Liver (tissue), 9 donors: ENCODE measurements around the gene AWAT2. TPM values are rescaled to one million over a fixed set of nuclear protein-coding genes. Genes with fewer than 3 reads are reported as not detected.

ENCODE experiments used
- DNase-seq: peaks from one replicate; pipeline ENCODE4 v3.0.0-alpha.2; 2017; ENCODE audit warnings: low spot score
- H3K27ac ChIP-seq, 2 donors: one replicate each; pipeline ENCODE4 v1.7.0; 2013; ENCODE audit warnings: inconsistent platforms in 2 of 2, low read length in 2 of 2, control low read depth in 1 of 2, low read depth in 1 of 2, mild to moderate bottlenecking in 1 of 2
- H3K27me3 ChIP-seq, 4 donors: one replicate each; pipeline versions ENCODE4 v1.6.1 to v1.7.0; 2013; ENCODE audit warnings: low read length in 3 of 4, inconsistent platforms in 1 of 4, mild to moderate bottlenecking in 1 of 4, moderate library complexity in 1 of 4; ENCODE audit not compliant: control insufficient read depth in 4 of 4, insufficient read depth in 4 of 4
- H3K36me3 ChIP-seq, 4 donors: one replicate each; pipeline versions ENCODE4 v1.6.1 to v1.7.0; 2013; ENCODE audit warnings: low read length in 3 of 4, mild to moderate bottlenecking in 3 of 4, low read depth in 1 of 4, moderate library complexity in 1 of 4; ENCODE audit not compliant: control insufficient read depth in 4 of 4, insufficient read depth in 3 of 4
- H3K4me1 ChIP-seq, 4 donors: one replicate each; pipeline versions ENCODE4 v1.6.1 to v1.7.0; 2013; ENCODE audit warnings: low read length in 3 of 4, mild to moderate bottlenecking in 3 of 4, moderate library complexity in 1 of 4; ENCODE audit not compliant: control insufficient read depth in 4 of 4, insufficient read depth in 4 of 4
- H3K4me3 ChIP-seq, 3 donors: one replicate each; pipeline versions ENCODE4 v1.6.1 to v1.7.0; 2013; ENCODE audit warnings: low read length in 3 of 3, control low read depth in 1 of 3, low read depth in 1 of 3, mild to moderate bottlenecking in 1 of 3
- H3K9ac ChIP-seq, 2 donors: one replicate each; pipeline ENCODE4 v1.7.0; 2013; ENCODE audit warnings: low read length in 2 of 2, mild to moderate bottlenecking in 2 of 2, moderate library complexity in 2 of 2, control low read depth in 1 of 2, low read depth in 1 of 2
- H3K9me3 ChIP-seq, 4 donors: one replicate each; pipeline versions ENCODE4 v1.6.1 to v1.7.0; 2013; ENCODE audit warnings: low read length in 3 of 4; ENCODE audit not compliant: control insufficient read depth in 4 of 4
- EGR1 ChIP-seq, 2 donors: IDR thresholded peaks; 2 replicates each; pipeline ENCODE4 v1.6.1; 2016 to 2018; ENCODE audit warnings: antibody characterized with exemption in 2 of 2, low read depth in 2 of 2
- FOXA1 ChIP-seq: IDR thresholded peaks from 2 replicates; pipeline ENCODE4 v1.6.1; 2016; ENCODE audit warnings: antibody characterized with exemption
- FOXA2 ChIP-seq: IDR thresholded peaks from 2 replicates; pipeline ENCODE4 v1.6.1; 2016; ENCODE audit warnings: antibody characterized with exemption
- HNF4A ChIP-seq, 2 donors: conservative IDR thresholded peaks; 2 replicates each; pipeline ENCODE4 v1.6.1; 2016; ENCODE audit warnings: antibody characterized with exemption in 2 of 2, mild to moderate bottlenecking in 2 of 2
- MAX ChIP-seq: IDR thresholded peaks from 2 replicates; pipeline ENCODE4 v1.6.1; 2016; ENCODE audit warnings: antibody characterized with exemption
- NR2F2 ChIP-seq: IDR thresholded peaks from 2 replicates; pipeline ENCODE4 v1.6.1; 2016; ENCODE audit warnings: antibody characterized with exemption
- REST ChIP-seq: IDR thresholded peaks from 2 replicates; pipeline ENCODE4 v1.6.1; 2016; ENCODE audit warnings: antibody characterized with exemption, mild to moderate bottlenecking
- SP1 ChIP-seq: IDR thresholded peaks from 2 replicates; pipeline ENCODE4 v1.6.1; 2018; ENCODE audit warnings: antibody characterized with exemption, mild to moderate bottlenecking
- YY1 ChIP-seq: IDR thresholded peaks from 2 replicates; pipeline ENCODE4 v1.6.1; 2016; ENCODE audit warnings: antibody characterized with exemption, mild to moderate bottlenecking
- WGBS: extraction: QIAGEN DNeasy Blood & Tissue Kit; methylation state at CpG from one replicate; pipeline ENCODE4 v1.1.7; 2013; 5-methylcytosine and 5-hydroxymethylcytosine counted together
- polyA plus RNA-seq, 2 donors: library from polyadenylated mRNA; stranded (reverse) in 1 of 2; unstranded in 1 of 2; fragments of 200-250 nt in 1 of 2; fragments of >200 nt in 1 of 2; fragmentation: Nextera tagmentation in 1 of 2; extraction: Ambion mirVana in 1 of 2; gene quantifications; one replicate each; pipeline versions ENCODE4 v1.2.1 to v1.2.3, GENCODE V29; 2013 to 2015
- total RNA-seq, 2 donors: library from RNA; depleted of rRNA; stranded (reverse); fragments of >200 nt; gene quantifications; one replicate each; pipeline ENCODE4 v1.2.3, GENCODE V29; 2014
- donor health status: healthy.
- donor health status: healthy.
- donor health status: healthy.
- donor health status: healthy.
- donor health status: healthy.

The AWAT2 gene
- total and polyA plus RNA-seq, 4 donors, result not detected

GRCh38 chrX:70087857-70088630 is 38.3 kb upstream of the AWAT2 start:
- H3K4me1 ChIP-seq, result no peaks in the 10 kb centered on the region
- no peak for TF ChIP-seq FOXA2
- TF ChIP-seq SP1, result no peak
- H3K27ac ChIP-seq, result no peak overlapping the region
- DNase-seq, result no peak
- H3K4me3 ChIP-seq, result no peak overlapping the region
- no peaks in the 10 kb centered on the region for H3K27me3 ChIP-seq
- H3K36me3 ChIP-seq, result no peaks in the 10 kb centered on the region
- H3K9me3 ChIP-seq, result no peaks in the 10 kb centered on the region
- 77% methylated on average over 11 of the region's 11 CpGs for WGBS
- no peak overlapping the region for H3K9ac ChIP-seq

DNA sequence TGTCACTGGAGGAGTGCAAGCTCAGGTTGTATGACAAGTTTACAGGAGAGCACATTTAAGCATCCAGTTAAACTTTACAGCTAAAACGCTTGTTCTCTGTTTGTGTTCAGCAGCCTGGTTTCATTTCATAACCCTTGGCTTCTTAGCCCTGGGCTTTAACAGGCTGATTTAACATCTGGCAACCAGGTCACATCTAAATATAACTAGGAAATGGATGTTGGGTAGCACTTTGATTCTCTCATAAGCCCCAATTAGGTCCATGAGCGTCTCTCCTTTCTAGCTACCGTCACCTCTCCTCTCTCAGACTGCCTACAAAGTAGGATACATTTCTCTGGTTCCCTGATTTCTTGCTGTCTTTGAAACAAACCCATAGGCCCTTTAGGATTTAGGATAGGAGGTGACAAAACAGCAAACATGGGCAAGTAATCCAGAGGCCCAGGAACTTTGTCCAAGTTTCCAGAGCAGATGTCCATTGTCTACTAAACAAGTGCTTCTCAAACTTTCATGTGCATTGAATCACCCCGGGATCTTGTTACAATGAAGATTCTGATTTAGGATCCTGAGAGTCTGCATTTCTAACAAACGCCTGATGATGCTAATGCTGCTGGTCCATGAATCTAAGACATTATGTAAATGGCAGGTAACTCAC is 35.0 kb upstream of the AWAT2 start:
- Histone ChIP-seq H3K4me3 (no peak overlapping the region), H3K27ac (no peak overlapping the region), H3K9ac (no peak overlapping the region), H3K36me3 (no peaks in the 10 kb centered on the region), H3K4me1 (no peaks in the 10 kb centered on the region), H3K9me3 (no peaks in the 10 kb centered on the region), H3K27me3 (no peaks in the 10 kb centered on the region)
- 83% methylated on average over 5 of the region's 5 CpGs for WGBS
- no peak for DNase-seq
- TF ChIP-seq EGR1 (IDR thresholded peaks at IDR 0.05; ENCODE audit: low read depth in 2 of 2), result no peak
- TF ChIP-seq SP1, result no peak
- TF ChIP-seq REST, result no peak
- TF ChIP-seq YY1, result no peak
- TF ChIP-seq HNF4A (conservative IDR thresholded peaks at IDR 0.05), result no peak
- no peak for TF ChIP-seq NR2F2
- no peak for TF ChIP-seq MAX
- no peak for TF ChIP-seq FOXA1

GRCh38 chrX:70082723-70083122 is 33.0 kb upstream of the AWAT2 start:
- WGBS, result 81% methylated on average over 4 of the region's 4 CpGs
- Histone ChIP-seq H3K9ac (no peak overlapping the region), H3K4me3 (no peak overlapping the region), H3K27me3 (no peaks in the 10 kb centered on the region), H3K36me3 (no peaks in the 10 kb centered on the region), H3K9me3 (no peaks in the 10 kb centered on the region), H3K4me1 (no peaks in the 10 kb centered on the region), H3K27ac (no peak overlapping the region)
- no peak for TF ChIP-seq MAX
- DNase-seq, result no peak
